K562 (cell line): Measurements from ENCODE around the gene CORO2A. TPM values are rescaled to one million over a fixed set of nuclear protein-coding genes. Genes with fewer than 3 reads are reported as not detected.
A peak's percentile ranks its signal among the peaks of the same experiment; 100 is the strongest.

ENCODE experiments used
- CC2D1A ChIP-seq: fragments of 450-650 bp; IDR thresholded peaks from 2 replicates; pipeline ENCODE4 v1.6.1; 2017; ENCODE audit warnings: mild to moderate bottlenecking
- CREM ChIP-seq: IDR thresholded peaks from 2 replicates; pipeline ENCODE4 v1.6.1; 2014; ENCODE audit warnings: antibody characterized with exemption, low read depth
- HNRNPH1 ChIP-seq: fragments of 200-400 bp; formaldehyde crosslinking; optimal IDR thresholded peaks from 2 replicates; pipeline ENCODE3; 2017; ENCODE audit warnings: low read depth, mild to moderate bottlenecking, low read length, moderate library complexity
- KDM1A ChIP-seq, 2 experiments: fragments of 450-650 bp; IDR thresholded peaks; 2 replicates each; pipeline ENCODE4 v1.6.1; 2016; ENCODE audit warnings: mild to moderate bottlenecking in 2 of 2
- NCOA6 ChIP-seq: fragments of 450-650 bp; IDR thresholded peaks from 2 replicates; pipeline ENCODE4 v1.6.1; 2017; ENCODE audit warnings: mild to moderate bottlenecking
- NFE2L1 ChIP-seq: fragments of 450-650 bp; IDR thresholded peaks from 2 replicates; pipeline ENCODE4 v1.6.1; 2016; ENCODE audit warnings: missing genetic modification characterization, low read depth, mild to moderate bottlenecking, missing compliant biosample characterization, moderate library complexity, borderline replicate concordance
- PHF8 ChIP-seq: fragments of 200-600 bp; sonication (generic); IDR thresholded peaks from 2 replicates; pipeline ENCODE4 v1.6.1; 2012; ENCODE audit warnings: mixed run types, mild to moderate bottlenecking, inconsistent platforms, low read length, moderate library complexity, borderline replicate concordance
- RBM22 ChIP-seq: fragments of 200-400 bp; formaldehyde crosslinking; IDR thresholded peaks from 2 replicates; pipeline ENCODE4 v1.6.1; 2018; ENCODE audit warnings: low read length, low read depth; ENCODE audit not compliant: poor library complexity, severe bottlenecking
- TARDBP ChIP-seq: fragments of 450-650 bp; IDR thresholded peaks from 2 replicates; pipeline ENCODE4 v1.6.1; 2016
- ZBTB17 ChIP-seq: fragments of 450-650 bp; formaldehyde crosslinking; IDR thresholded peaks from 2 replicates; pipeline ENCODE4 v1.4.0; 2020; ENCODE audit warnings: mild to moderate bottlenecking
- ZFX ChIP-seq: sonication (generic); formaldehyde crosslinking; IDR thresholded peaks from 2 replicates; pipeline ENCODE4 v1.8.0; 2022; ENCODE audit warnings: mild to moderate bottlenecking, missing genetic modification reagents, moderate library complexity
- polyA plus RNA-seq, 8 experiments: library from polyadenylated mRNA; depleted of rRNA in 4 of 8; stranded (reverse) in 5 of 8; unstranded in 3 of 8; fragments of >200 nt; fragmentation: Nextera tagmentation in 2 of 8; fragmentation: Illumina TruSeq in 1 of 8; extraction: Ambion mirVana in 2 of 8; extraction: Trizol in 1 of 8; gene quantifications; 2 replicates each; pipeline versions ENCODE4 v1.2.1 to v1.2.3, GENCODE V29; 2011 to 2014; ENCODE audit warnings: inconsistent platforms in 1 of 8, missing spikeins in 1 of 8
- total RNA-seq, 7 experiments: library from RNA; depleted of rRNA in 6 of 7; stranded (reverse); fragments of >200 nt in 6 of 7; fragmentation: Illumina TruSeq in 2 of 7; extraction: Trizol in 2 of 7; gene quantifications; 2 replicates each; pipeline versions ENCODE4 v1.2.1 to v1.2.3, GENCODE V29; 2011 to 2021; ENCODE audit warnings: low replicate concordance in 1 of 7
- TF ChIP-seq, protein P1 (sequence below): fragments of 450-650 bp; IDR thresholded peaks from 2 replicates; pipeline ENCODE4 v1.6.1; 2017; ENCODE audit warnings: antibody characterized with exemption, mild to moderate bottlenecking
- TF ChIP-seq, protein P2 (sequence below): sonication (generic); formaldehyde crosslinking; IDR thresholded peaks from 2 replicates; pipeline ENCODE4 v1.8.0; 2022; ENCODE audit warnings: mild to moderate bottlenecking, missing genetic modification reagents, borderline replicate concordance
- TF ChIP-seq, protein P3 (sequence below): sonication (generic); formaldehyde crosslinking; IDR thresholded peaks from 2 replicates; pipeline ENCODE4 v1.8.0; 2022; ENCODE audit warnings: mild to moderate bottlenecking, missing genetic modification reagents
- TF ChIP-seq, protein P4 (sequence below): fragments of 250-450 bp; sonication (Bioruptor Pico); IDR thresholded peaks from 2 replicates; pipeline ENCODE4 v1.5.1; 2021; ENCODE audit warnings: mild to moderate bottlenecking
- TF ChIP-seq, protein P5 (sequence below): sonication (generic); formaldehyde crosslinking; IDR thresholded peaks from 2 replicates; pipeline ENCODE4 v1.8.0; 2022; ENCODE audit warnings: mild to moderate bottlenecking, missing genetic modification reagents

CORO2A gene
- total and polyA plus RNA-seq, 9 of the 15 experiments (the other 6 are each of a cell fraction or from before 2014, with no cell fraction given): 9.5 to 26.6 (median 18.0) TPM

DNA sequence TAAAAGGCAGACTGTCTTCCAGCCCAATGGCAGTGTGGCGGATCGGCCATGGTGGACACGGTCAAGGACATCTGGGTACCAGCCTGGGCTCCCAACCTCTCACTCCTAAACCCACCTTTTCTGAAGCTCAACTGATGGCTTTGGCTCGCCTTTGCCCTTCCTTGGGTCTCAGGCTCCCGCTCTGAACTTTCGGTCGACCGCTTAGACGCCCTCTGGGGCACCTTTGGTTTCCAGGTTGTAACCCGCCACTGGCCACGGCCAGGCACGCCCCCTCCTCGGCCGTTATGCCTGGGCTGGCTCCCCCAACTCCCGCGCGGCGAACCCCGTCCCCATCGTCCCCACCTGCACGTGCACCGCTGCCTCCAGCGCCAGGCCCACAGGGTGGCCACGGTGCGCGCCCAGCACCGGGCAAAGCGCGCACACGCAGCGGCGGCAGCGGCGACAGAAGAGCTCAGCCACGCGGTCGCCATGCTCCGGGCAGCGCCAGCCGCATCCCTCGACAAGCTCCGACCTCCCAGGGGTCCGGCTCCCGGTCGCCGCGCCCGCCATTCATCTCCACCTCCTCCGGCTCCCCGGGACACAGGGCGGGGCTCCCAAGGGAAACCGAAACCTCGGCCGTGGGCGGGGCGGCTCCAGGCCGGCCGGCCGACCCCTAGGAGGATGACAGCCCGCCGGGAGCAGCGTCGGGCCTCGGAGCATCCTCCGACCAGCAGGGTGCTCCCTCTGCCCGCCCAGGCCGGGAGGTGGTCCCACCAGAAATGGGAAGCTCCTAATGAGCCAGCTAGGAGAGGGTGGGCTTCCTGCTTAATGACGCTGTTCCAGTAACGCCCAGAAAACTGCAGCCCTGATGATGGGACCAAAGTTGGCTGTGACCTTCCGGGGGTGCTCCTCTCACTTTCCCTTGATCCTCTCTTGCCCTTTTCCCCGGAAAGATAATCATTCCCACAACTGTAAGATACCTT, 73.5 kb downstream of the CORO2A start, which contains the start of gene TRIM14 (continued):
- TF ChIP-seq TARDBP: no peak
- peak; percentile 71; the same call in 1 of the 2 replicates for TF ChIP-seq ZFX (CRISPR knock-in tag)
- TF ChIP-seq, protein P1, sequence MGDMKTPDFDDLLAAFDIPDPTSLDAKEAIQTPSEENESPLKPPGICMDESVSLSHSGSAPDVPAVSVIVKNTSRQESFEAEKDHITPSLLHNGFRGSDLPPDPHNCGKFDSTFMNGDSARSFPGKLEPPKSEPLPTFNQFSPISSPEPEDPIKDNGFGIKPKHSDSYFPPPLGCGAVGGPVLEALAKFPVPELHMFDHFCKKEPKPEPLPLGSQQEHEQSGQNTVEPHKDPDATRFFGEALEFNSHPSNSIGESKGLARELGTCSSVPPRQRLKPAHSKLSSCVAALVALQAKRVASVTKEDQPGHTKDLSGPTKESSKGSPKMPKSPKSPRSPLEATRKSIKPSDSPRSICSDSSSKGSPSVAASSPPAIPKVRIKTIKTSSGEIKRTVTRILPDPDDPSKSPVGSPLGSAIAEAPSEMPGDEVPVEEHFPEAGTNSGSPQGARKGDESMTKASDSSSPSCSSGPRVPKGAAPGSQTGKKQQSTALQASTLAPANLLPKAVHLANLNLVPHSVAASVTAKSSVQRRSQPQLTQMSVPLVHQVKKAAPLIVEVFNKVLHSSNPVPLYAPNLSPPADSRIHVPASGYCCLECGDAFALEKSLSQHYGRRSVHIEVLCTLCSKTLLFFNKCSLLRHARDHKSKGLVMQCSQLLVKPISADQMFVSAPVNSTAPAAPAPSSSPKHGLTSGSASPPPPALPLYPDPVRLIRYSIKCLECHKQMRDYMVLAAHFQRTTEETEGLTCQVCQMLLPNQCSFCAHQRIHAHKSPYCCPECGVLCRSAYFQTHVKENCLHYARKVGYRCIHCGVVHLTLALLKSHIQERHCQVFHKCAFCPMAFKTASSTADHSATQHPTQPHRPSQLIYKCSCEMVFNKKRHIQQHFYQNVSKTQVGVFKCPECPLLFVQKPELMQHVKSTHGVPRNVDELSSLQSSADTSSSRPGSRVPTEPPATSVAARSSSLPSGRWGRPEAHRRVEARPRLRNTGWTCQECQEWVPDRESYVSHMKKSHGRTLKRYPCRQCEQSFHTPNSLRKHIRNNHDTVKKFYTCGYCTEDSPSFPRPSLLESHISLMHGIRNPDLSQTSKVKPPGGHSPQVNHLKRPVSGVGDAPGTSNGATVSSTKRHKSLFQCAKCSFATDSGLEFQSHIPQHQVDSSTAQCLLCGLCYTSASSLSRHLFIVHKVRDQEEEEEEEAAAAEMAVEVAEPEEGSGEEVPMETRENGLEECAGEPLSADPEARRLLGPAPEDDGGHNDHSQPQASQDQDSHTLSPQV: peak; percentile 83
- no peak for TF ChIP-seq CC2D1A
- no peak for TF ChIP-seq NCOA6
- peak in 1 of 2 experiments; percentile 36; a peak in 2 of 4 replicates for TF ChIP-seq KDM1A (IDR thresholded peaks at IDR 0.05)
- TF ChIP-seq HNRNPH1: no peak
- no peak for TF ChIP-seq NFE2L1 (tag)
- TF ChIP-seq, protein P2, sequence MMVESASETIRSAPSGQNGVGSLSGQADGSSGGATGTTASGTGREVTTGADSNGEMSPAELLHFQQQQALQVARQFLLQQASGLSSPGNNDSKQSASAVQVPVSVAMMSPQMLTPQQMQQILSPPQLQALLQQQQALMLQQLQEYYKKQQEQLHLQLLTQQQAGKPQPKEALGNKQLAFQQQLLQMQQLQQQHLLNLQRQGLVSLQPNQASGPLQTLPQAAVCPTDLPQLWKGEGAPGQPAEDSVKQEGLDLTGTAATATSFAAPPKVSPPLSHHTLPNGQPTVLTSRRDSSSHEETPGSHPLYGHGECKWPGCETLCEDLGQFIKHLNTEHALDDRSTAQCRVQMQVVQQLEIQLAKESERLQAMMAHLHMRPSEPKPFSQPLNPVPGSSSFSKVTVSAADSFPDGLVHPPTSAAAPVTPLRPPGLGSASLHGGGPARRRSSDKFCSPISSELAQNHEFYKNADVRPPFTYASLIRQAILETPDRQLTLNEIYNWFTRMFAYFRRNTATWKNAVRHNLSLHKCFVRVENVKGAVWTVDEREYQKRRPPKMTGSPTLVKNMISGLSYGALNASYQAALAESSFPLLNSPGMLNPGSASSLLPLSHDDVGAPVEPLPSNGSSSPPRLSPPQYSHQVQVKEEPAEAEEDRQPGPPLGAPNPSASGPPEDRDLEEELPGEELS: peak; percentile 86
- 0 out of 2 replicates have a peak, but pooled peaks have one; percentile 33 for TF ChIP-seq ZBTB17
- TF ChIP-seq PHF8: peak; percentile 59; the same call in 1 of the 2 replicates
- TF ChIP-seq, protein P3, sequence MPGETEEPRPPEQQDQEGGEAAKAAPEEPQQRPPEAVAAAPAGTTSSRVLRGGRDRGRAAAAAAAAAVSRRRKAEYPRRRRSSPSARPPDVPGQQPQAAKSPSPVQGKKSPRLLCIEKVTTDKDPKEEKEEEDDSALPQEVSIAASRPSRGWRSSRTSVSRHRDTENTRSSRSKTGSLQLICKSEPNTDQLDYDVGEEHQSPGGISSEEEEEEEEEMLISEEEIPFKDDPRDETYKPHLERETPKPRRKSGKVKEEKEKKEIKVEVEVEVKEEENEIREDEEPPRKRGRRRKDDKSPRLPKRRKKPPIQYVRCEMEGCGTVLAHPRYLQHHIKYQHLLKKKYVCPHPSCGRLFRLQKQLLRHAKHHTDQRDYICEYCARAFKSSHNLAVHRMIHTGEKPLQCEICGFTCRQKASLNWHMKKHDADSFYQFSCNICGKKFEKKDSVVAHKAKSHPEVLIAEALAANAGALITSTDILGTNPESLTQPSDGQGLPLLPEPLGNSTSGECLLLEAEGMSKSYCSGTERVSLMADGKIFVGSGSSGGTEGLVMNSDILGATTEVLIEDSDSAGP: no peak
- TF ChIP-seq RBM22: no peak
- TF ChIP-seq CREM: 0 out of 2 replicates have a peak, but pooled peaks have one; percentile 3
- TF ChIP-seq, protein P4, sequence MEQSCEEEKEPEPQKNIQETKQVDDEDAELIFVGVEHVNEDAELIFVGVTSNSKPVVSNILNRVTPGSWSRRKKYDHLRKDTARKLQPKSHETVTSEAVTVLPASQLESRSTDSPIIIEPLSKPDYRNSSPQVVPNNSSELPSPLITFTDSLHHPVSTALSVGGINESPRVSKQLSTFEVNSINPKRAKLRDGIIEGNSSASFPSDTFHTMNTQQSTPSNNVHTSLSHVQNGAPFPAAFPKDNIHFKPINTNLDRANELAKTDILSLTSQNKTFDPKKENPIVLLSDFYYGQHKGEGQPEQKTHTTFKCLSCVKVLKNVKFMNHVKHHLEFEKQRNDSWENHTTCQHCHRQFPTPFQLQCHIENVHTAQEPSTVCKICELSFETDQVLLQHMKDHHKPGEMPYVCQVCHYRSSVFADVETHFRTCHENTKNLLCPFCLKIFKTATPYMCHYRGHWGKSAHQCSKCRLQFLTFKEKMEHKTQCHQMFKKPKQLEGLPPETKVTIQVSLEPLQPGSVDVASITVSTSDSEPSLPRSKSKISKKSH (CRISPR knock-in tag): no peak
- TF ChIP-seq, protein P5, sequence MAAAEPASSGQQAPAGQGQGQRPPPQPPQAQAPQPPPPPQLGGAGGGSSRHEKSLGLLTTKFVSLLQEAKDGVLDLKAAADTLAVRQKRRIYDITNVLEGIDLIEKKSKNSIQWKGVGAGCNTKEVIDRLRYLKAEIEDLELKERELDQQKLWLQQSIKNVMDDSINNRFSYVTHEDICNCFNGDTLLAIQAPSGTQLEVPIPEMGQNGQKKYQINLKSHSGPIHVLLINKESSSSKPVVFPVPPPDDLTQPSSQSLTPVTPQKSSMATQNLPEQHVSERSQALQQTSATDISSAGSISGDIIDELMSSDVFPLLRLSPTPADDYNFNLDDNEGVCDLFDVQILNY (CRISPR knock-in tag): no peak
